Stimulated activated CD4-positive, alpha-beta T cell treated with anti-CD3 and anti-CD28 coated beads, TNF-alpha, amount 100 ng/mL, for 48 hours (primary cell): ENCODE results near the gene FALEC.
A peak's percentile ranks its signal among the peaks of the same experiment; 100 is the strongest.

Source experiments
- DNase-seq, 3 donors: peaks; one replicate each; pipeline ENCODE4 v3.0.0-alpha.2; 2020; ENCODE audit warnings: low read depth in 3 of 3

The FALEC gene

GRCh38 chr1:150515328-150516049 lies at the start of gene FALEC:
Gene FALEC (plus strand): TSS chr1:150515752.
- peak; percentile 82 to 91 (median 85) for DNase-seq

GRCh38 chr1:150466964-150467363 lies 48.6 kb upstream of the FALEC start:
- no peak for DNase-seq

GRCh38 chr1:150469291-150469690 lies 46.3 kb upstream of the FALEC start:
- no peak for DNase-seq

GRCh38 chr1:150472601-150473200 lies 42.9 kb upstream of the FALEC start:
- DNase-seq, result no peak

GRCh38 chr1:150473659-150474058 lies 41.9 kb upstream of the FALEC start:
- DNase-seq, result no peak

GRCh38 chr1:150474869-150475268 lies 40.7 kb upstream of the FALEC start:
- no peak for DNase-seq

- DNase-seq, result no peak
These were observed 38.8 kb upstream of the FALEC start for GRCh38 chr1:150476754-150477153.

- no peak for DNase-seq
These were observed 38.2 kb upstream of the FALEC start for GRCh38 chr1:150477320-150477719.

- no peak for DNase-seq
These were observed 37.8 kb upstream of the FALEC start for GRCh38 chr1:150477733-150478132.

GRCh38 chr1:150479370-150479769 lies 36.2 kb upstream of the FALEC start:
- DNase-seq, result no peak

GRCh38 chr1:150479927-150480352 lies 35.6 kb upstream of the FALEC start:
- DNase-seq, result no peak

- DNase-seq, result no peak
These were observed 31.1 kb upstream of the FALEC start for GRCh38 chr1:150484431-150484830.

GRCh38 chr1:150484861-150485260 lies 30.7 kb upstream of the FALEC start:
- no peak for DNase-seq

GRCh38 chr1:150486966-150487762 lies 28.4 kb upstream of the FALEC start, which contains the start of gene TARS2:
Gene TARS2 (plus strand): TSS chr1:150487419. CDS start chr1:150487451, 32 bp downstream.
- DNase-seq, result peak; percentile 92 to 93 (median 93)

- no peak for DNase-seq
These were observed 27.8 kb upstream of the FALEC start for GRCh38 chr1:150487763-150488115.

GRCh38 chr1:150493175-150493574 lies 22.4 kb upstream of the FALEC start:
- DNase-seq, result no peak

GRCh38 chr1:150498342-150498741 lies 17.2 kb upstream of the FALEC start:
- no peak for DNase-seq

- no peak for DNase-seq
These were observed 10.1 kb upstream of the FALEC start for GRCh38 chr1:150505431-150505830.

GRCh38 chr1:150507912-150508864 lies 7.4 kb upstream of the FALEC start, which contains the start of gene ECM1:
Gene ECM1 (plus strand): TSS chr1:150508109. CDS start chr1:150508210, 101 bp downstream.
- no peak for DNase-seq

GRCh38 chr1:150508982-150509381 lies 6.6 kb upstream of the FALEC start:
- DNase-seq, result no peak

GRCh38 chr1:150511551-150511950 lies 4.0 kb upstream of the FALEC start:
- no peak for DNase-seq
